Liver (tissue), 3 donors: ENCODE results near the gene TRIM46.

Experiments used
- ATF3 ChIP-seq: IDR thresholded peaks from 2 replicates; pipeline ENCODE4 v1.6.1; 2016; ENCODE audit warnings: antibody characterized with exemption
- CTCF ChIP-seq: fragments of 150-350 bp; IDR thresholded peaks from 2 replicates; pipeline ENCODE4 v1.5.1; 2017; ENCODE audit warnings: improper control_type of control experiment, low read depth, low read length; ENCODE audit not compliant: missing input control
- EGR1 ChIP-seq, 2 donors: IDR thresholded peaks; 2 replicates each; pipeline ENCODE4 v1.6.1; 2016 to 2018; ENCODE audit warnings: antibody characterized with exemption in 2 of 2, low read depth in 2 of 2
- GABPA ChIP-seq, 2 donors: IDR thresholded peaks in 1 of 2; conservative IDR thresholded peaks in 1 of 2; 2 replicates each; pipeline ENCODE4 v1.6.1; 2016; ENCODE audit warnings: antibody characterized with exemption in 2 of 2, mild to moderate bottlenecking in 1 of 2, moderate library complexity in 1 of 2
- JUND ChIP-seq, 2 donors: IDR thresholded peaks; 2 replicates each; pipeline ENCODE4 v1.6.1; 2016; ENCODE audit warnings: antibody characterized with exemption in 2 of 2
- MAX ChIP-seq: IDR thresholded peaks from 2 replicates; pipeline ENCODE4 v1.6.1; 2016; ENCODE audit warnings: antibody characterized with exemption
- RAD21 ChIP-seq, 2 donors: IDR thresholded peaks; 2 replicates each; pipeline ENCODE4 v1.6.1; 2016; ENCODE audit warnings: antibody characterized with exemption in 2 of 2, mild to moderate bottlenecking in 2 of 2
- REST ChIP-seq: IDR thresholded peaks from 2 replicates; pipeline ENCODE4 v1.6.1; 2016; ENCODE audit warnings: antibody characterized with exemption, mild to moderate bottlenecking
- RXRA ChIP-seq, 2 donors: IDR thresholded peaks; 2 replicates each; pipeline ENCODE4 v1.6.1; 2017 to 2018; ENCODE audit warnings: antibody characterized with exemption in 2 of 2, mild to moderate bottlenecking in 1 of 2
- SP1 ChIP-seq: IDR thresholded peaks from 2 replicates; pipeline ENCODE4 v1.6.1; 2018; ENCODE audit warnings: antibody characterized with exemption, mild to moderate bottlenecking
- TAF1 ChIP-seq: conservative IDR thresholded peaks from 2 replicates; pipeline ENCODE4 v1.6.1; 2016; ENCODE audit warnings: antibody characterized with exemption, mild to moderate bottlenecking
- YY1 ChIP-seq: IDR thresholded peaks from 2 replicates; pipeline ENCODE4 v1.6.1; 2016; ENCODE audit warnings: antibody characterized with exemption, mild to moderate bottlenecking
- ZBTB33 ChIP-seq: IDR thresholded peaks from 2 replicates; pipeline ENCODE4 v1.6.1; 2016; ENCODE audit warnings: antibody characterized with exemption
- donor health status: healthy.
- donor health status: healthy.

- TF ChIP-seq EGR1 (IDR thresholded peaks at IDR 0.05; ENCODE audit: low read depth in 2 of 2) (no peak), CTCF (no peak), ZBTB33 (no peak), TAF1 (no peak), REST (no peak), MAX (no peak), YY1 (no peak), SP1 (no peak), RXRA (IDR thresholded peaks at IDR 0.05) (no peak), GABPA (IDR thresholded peaks at IDR 0.05 in 1 of 2, conservative IDR thresholded peaks at IDR 0.05 in 1 of 2) (no peak), RAD21 (IDR thresholded peaks at IDR 0.05) (no peak), JUND (IDR thresholded peaks at IDR 0.05) (no peak), ATF3 (no peak)
Measured at GRCh38 chr1:155179112-155180031, 5.7 kb downstream of the TRIM46 start.
